ENCODE measurements around the gene YIF1B. TPM values are rescaled to one million over a fixed set of nuclear protein-coding genes. Genes with fewer than 3 reads are reported as not detected.

The YIF1B gene
- total RNA-seq, 1 experiment from 2014 or later = 49.2 TPM

- Mint-ChIP-seq H3K4me3 (ENCODE audit: unreplicated experiment) (peak overlapping the region; percentile 80), H3K9me3 (ENCODE audit: unreplicated experiment) (no peaks in the 10 kb centered on the region), H3K27ac (ENCODE audit: low read depth, unreplicated experiment) (no peak overlapping the region), H3K36me3 (ENCODE audit: insufficient read depth, unreplicated experiment) (no peaks in the 10 kb centered on the region), H3K27me3 (ENCODE audit: insufficient read depth, unreplicated experiment) (peaks cover 29% of the 10 kb centered on the region), H3K4me1 (ENCODE audit: insufficient read depth, unreplicated experiment) (no peaks in the 10 kb centered on the region)
- intact Hi-C loops (cut with micrococcal nuclease) = loop anchor here (1.0 kb wide), 1 partner anchor 9 kb away; no protein-coding TSS in a partner anchor
- TF ChIP-seq, protein P1, sequence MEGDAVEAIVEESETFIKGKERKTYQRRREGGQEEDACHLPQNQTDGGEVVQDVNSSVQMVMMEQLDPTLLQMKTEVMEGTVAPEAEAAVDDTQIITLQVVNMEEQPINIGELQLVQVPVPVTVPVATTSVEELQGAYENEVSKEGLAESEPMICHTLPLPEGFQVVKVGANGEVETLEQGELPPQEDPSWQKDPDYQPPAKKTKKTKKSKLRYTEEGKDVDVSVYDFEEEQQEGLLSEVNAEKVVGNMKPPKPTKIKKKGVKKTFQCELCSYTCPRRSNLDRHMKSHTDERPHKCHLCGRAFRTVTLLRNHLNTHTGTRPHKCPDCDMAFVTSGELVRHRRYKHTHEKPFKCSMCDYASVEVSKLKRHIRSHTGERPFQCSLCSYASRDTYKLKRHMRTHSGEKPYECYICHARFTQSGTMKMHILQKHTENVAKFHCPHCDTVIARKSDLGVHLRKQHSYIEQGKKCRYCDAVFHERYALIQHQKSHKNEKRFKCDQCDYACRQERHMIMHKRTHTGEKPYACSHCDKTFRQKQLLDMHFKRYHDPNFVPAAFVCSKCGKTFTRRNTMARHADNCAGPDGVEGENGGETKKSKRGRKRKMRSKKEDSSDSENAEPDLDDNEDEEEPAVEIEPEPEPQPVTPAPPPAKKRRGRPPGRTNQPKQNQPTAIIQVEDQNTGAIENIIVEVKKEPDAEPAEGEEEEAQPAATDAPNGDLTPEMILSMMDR (IDR thresholded peaks at IDR 0.05; ENCODE audit: unreplicated experiment) = no peak
- POLR2A ChIA-PET = interaction anchor here (1.0 to 1.4 kb wide), 5 partner anchors 13 to 97 kb away, joined by 3 to 13 read pairs (median 5); partner anchors contain the start of genes C19orf33, CATSPERG and PSMD8
- BruUV-seq (replicated peaks) = no TSS peak
- DNase-seq (ENCODE audit: unreplicated experiment) = peak; percentile 80
- CTCF ChIA-PET = interaction anchor here (0.7 to 1.0 kb wide), 2 partner anchors 10 to 24 kb away, joined by 3 to 6 read pairs; no protein-coding TSS in a partner anchor
Measured at GRCh38 chr19:38361633-38362075, 45.9 kb upstream of the YIF1B start.

- no TSS peak for BruUV-seq (replicated peaks)
- H3K36me3 Mint-ChIP-seq (ENCODE audit: insufficient read depth, unreplicated experiment) = no peaks in the 10 kb centered on the region
- peak overlapping the region; percentile 80 for H3K4me3 Mint-ChIP-seq (ENCODE audit: unreplicated experiment)
- H3K27me3 Mint-ChIP-seq (ENCODE audit: insufficient read depth, unreplicated experiment) = peaks cover 35% of the 10 kb centered on the region
- CTCF ChIA-PET = interaction anchor here (0.6 to 1.2 kb wide), 5 partner anchors 9 to 761 kb away, joined by 3 to 6 read pairs (median 3); partner anchors contain the start of genes MRPS12 and SARS2
- no peak for DNase-seq (ENCODE audit: unreplicated experiment)
- H3K4me1 Mint-ChIP-seq (ENCODE audit: insufficient read depth, unreplicated experiment) = no peaks in the 10 kb centered on the region
- TF ChIP-seq, protein P1 (IDR thresholded peaks at IDR 0.05; ENCODE audit: unreplicated experiment) = no peak
- POLR2A ChIA-PET = interaction anchor here (1.0 to 2.2 kb wide), 3 partner anchors 10 to 57 kb away, joined by 6 to 10 read pairs (median 8); partner anchors contain the start of genes C19orf33 and PSMD8
- no peak overlapping the region for H3K27ac Mint-ChIP-seq (ENCODE audit: low read depth, unreplicated experiment)
- H3K9me3 Mint-ChIP-seq (ENCODE audit: unreplicated experiment) = no peaks in the 10 kb centered on the region
- intact Hi-C loops (cut with micrococcal nuclease) = loop anchor here (1.0 kb wide), 1 partner anchor 9 kb away; no protein-coding TSS in a partner anchor
Measured at GRCh38 chr19:38360839-38361631, 45.3 kb upstream of the YIF1B start.

- TF ChIP-seq, protein P1 (IDR thresholded peaks at IDR 0.05; ENCODE audit: unreplicated experiment) = no peak
- DNase-seq (ENCODE audit: unreplicated experiment) = no peak
- CTCF ChIA-PET = interaction anchor here (0.7 to 1.2 kb wide), 3 partner anchors 61 to 570 kb away, joined by 3 to 4 read pairs (median 3); partner anchors contain the start of genes MRPS12 and SARS2
- Mint-ChIP-seq H3K4me1 (ENCODE audit: insufficient read depth, unreplicated experiment) (no peaks in the 10 kb centered on the region), H3K9me3 (ENCODE audit: unreplicated experiment) (no peaks in the 10 kb centered on the region), H3K27ac (ENCODE audit: low read depth, unreplicated experiment) (no peak overlapping the region), H3K4me3 (ENCODE audit: unreplicated experiment) (peak overlapping the region; percentile 80), H3K36me3 (ENCODE audit: insufficient read depth, unreplicated experiment) (no peaks in the 10 kb centered on the region), H3K27me3 (ENCODE audit: insufficient read depth, unreplicated experiment) (peaks cover 39% of the 10 kb centered on the region)
- intact Hi-C loops (cut with micrococcal nuclease) = no loop called here
- POLR2A ChIA-PET = interaction anchor here (1.5 to 2.2 kb wide), 2 partner anchors 9 to 14 kb away, joined by 6 to 10 read pairs; partner anchors contain the start of gene PSMD8
- no TSS peak for BruUV-seq (replicated peaks)
Measured at GRCh38 chr19:38360351-38360750, 44.6 kb upstream of the YIF1B start.

Measured in MCF 10A (cell line).